GM04503 (cell line): ENCODE measurements around the gene ZFHX3.

Experiments
- DNase-seq: peaks from one replicate; pipeline ENCODE4 v3.0.0-alpha.2; 2012; ENCODE audit warnings: low read depth

The ZFHX3 gene

GRCh38 chr16:72950669-72951068 lies 97.3 kb downstream of the ZFHX3 start:
- no peak for DNase-seq

GRCh38 chr16:72948238-72948829 lies 99.6 kb downstream of the ZFHX3 start:
- DNase-seq: no peak

GRCh38 chr16:72947379-72948237 lies 100.3 kb downstream of the ZFHX3 start:
- DNase-seq: no peak

- no peak for DNase-seq
Measured at GRCh38 chr16:72946474-72947194, 101.3 kb downstream of the ZFHX3 start.

GRCh38 chr16:72946063-72946462 lies 101.9 kb downstream of the ZFHX3 start:
- DNase-seq: no peak

- no peak for DNase-seq
Measured at GRCh38 chr16:72945611-72946010, 102.3 kb downstream of the ZFHX3 start.

GRCh38 chr16:72944757-72945485 lies 103.0 kb downstream of the ZFHX3 start:
- DNase-seq: no peak

GRCh38 chr16:72942021-72942420 lies 105.9 kb downstream of the ZFHX3 start:
- no peak for DNase-seq

GRCh38 chr16:72940886-72941285 lies 107.0 kb downstream of the ZFHX3 start:
- no peak for DNase-seq

- DNase-seq: no peak
Measured at GRCh38 chr16:72939247-72939646, 108.7 kb downstream of the ZFHX3 start.

GRCh38 chr16:72938795-72939164 lies 109.1 kb downstream of the ZFHX3 start:
- no peak for DNase-seq

GRCh38 chr16:72937916-72938794 lies 109.8 kb downstream of the ZFHX3 start:
- DNase-seq: no peak

- DNase-seq: no peak
Measured at GRCh38 chr16:72937360-72937759, 110.6 kb downstream of the ZFHX3 start.

- no peak for DNase-seq
Measured at GRCh38 chr16:72936408-72936807, 111.5 kb downstream of the ZFHX3 start.

GRCh38 chr16:72935896-72936295 lies 112.0 kb downstream of the ZFHX3 start:
- DNase-seq: no peak

GRCh38 chr16:72934636-72935403 lies 113.1 kb downstream of the ZFHX3 start:
- no peak for DNase-seq

- no peak for DNase-seq
Measured at GRCh38 chr16:72932677-72933335, 115.1 kb downstream of the ZFHX3 start.

- DNase-seq: no peak
Measured at GRCh38 chr16:72932050-72932449, 115.9 kb downstream of the ZFHX3 start.

- DNase-seq: no peak
Measured at GRCh38 chr16:72930396-72930795, 117.5 kb downstream of the ZFHX3 start.
